Testis (tissue), 5 donors: ENCODE data around the gene PLSCR4. TPM values are rescaled to one million over a fixed set of nuclear protein-coding genes. Genes with fewer than 3 reads are reported as not detected.
A peak's percentile ranks its signal among the peaks of the same experiment; 100 is the strongest.
"Not testable (repeated sequence)": the region's sequence is repeated elsewhere in the genome, so short reads cannot be mapped to it uniquely, and the experiment has no call there.

Source experiments
- DNase-seq: peaks from one replicate; pipeline ENCODE4 v3.0.0-alpha.2; 2019
- H3K27ac ChIP-seq, 2 donors: fragments of 200-600 bp; sonication (generic); one replicate each; pipeline ENCODE4 v1.5.1; 2019
- H3K27me3 ChIP-seq: fragments of 200-600 bp; sonication (generic); one replicate; pipeline ENCODE4 v1.5.1; 2019
- H3K36me3 ChIP-seq: fragments of 200-600 bp; sonication (generic); one replicate; pipeline ENCODE4 v1.5.1; 2017; ENCODE audit warnings: low read depth; ENCODE audit errors: missing control alignments
- H3K4me1 ChIP-seq: fragments of 200-600 bp; sonication (generic); one replicate; pipeline ENCODE4 v1.5.1; 2019
- H3K4me3 ChIP-seq, 2 donors: fragments of 200-600 bp; sonication (generic); one replicate each; pipeline ENCODE4 v1.5.1; 2017 to 2019
- H3K9me3 ChIP-seq: fragments of 200-600 bp; sonication (generic); one replicate; pipeline ENCODE4 v1.5.1; 2017
- CTCF ChIP-seq, 3 experiments: fragments of 450-650 bp in 2 of 3; fragments of 200-600 bp in 1 of 3; sonication (generic) in 1 of 3; IDR thresholded peaks; one replicate each; pipeline ENCODE4 v1.5.1; 2016 to 2019; ENCODE audit warnings: antibody characterized with exemption in 3 of 3, mild to moderate bottlenecking in 2 of 3, moderate library complexity in 1 of 3
- POLR2A ChIP-seq: fragments of 450-650 bp; IDR thresholded peaks from one replicate; pipeline ENCODE4 v1.6.1; 2017; ENCODE audit warnings: antibody characterized with exemption, mild to moderate bottlenecking, moderate library complexity
- WGBS, 2 donors: methylation state at CpG; one replicate each; pipeline ENCODE4 v1.1.5; 2018; 5-methylcytosine and 5-hydroxymethylcytosine counted together
- intact Hi-C: fragments of 100-400 bp; cut with DNase I; formaldehyde crosslinking; loops from one replicate; pipeline ENCODE4 v1.15.1; 2023; ENCODE audit warnings: low total_unique reads
- long read RNA-seq, 2 donors: transcript quantifications; one replicate each; lab custom pipeline, GENCODE V29; 2026
- polyA plus RNA-seq: library from polyadenylated mRNA; stranded (reverse); fragments of 350-450 nt; fragmentation: Illumina TruSeq; extraction: RNeasy Lipid Tissue Mini Kit (QIAGEN cat#74804); gene quantifications from one replicate; pipeline ENCODE4 v1.2.3, GENCODE V29; 2014; ENCODE audit warnings: low read depth, low replicate concordance; ENCODE audit not compliant: insufficient read depth
- total RNA-seq, 2 donors: library from RNA; depleted of rRNA; stranded (reverse); fragments of >200 nt; gene quantifications; one replicate each; pipeline ENCODE4 v1.2.3, GENCODE V29; 2016

PLSCR4 gene
- total RNA-seq (10 to 100 TPM; 89.1 to 96.3 TPM), polyA plus RNA-seq (42.5 TPM)
- long read RNA-seq, donor 1, transcript PLSCR4-201 (9 exons, 3,303 nt) = major isoform, 6 of 7 reads
- long read RNA-seq, donor 1, partial matches to known transcripts = 0 of 7 reads
- long read RNA-seq, donor 1, other reads (novel, unspliced or antisense) = 0 of 7 reads
- long read RNA-seq, donor 2, partial matches to known transcripts = 0 of 3 reads
- long read RNA-seq, donor 2, other reads (novel, unspliced or antisense) = 0 of 3 reads

GRCh38 chr3:146250449-146251382 lies at the start of gene PLSCR4:
Gene PLSCR4, minus strand, starts transcription at chr3:146251105. Its CDS starts 29,034 bp downstream, at chr3:146222071.
- 0% methylated on average over 46 to 78 of the region's 78 CpGs for WGBS, 2 donors
- no peaks in the 10 kb centered on the region for H3K36me3 ChIP-seq
- no peaks in the 10 kb centered on the region for H3K27me3 ChIP-seq
- intact Hi-C loops = no loop called here
- H3K4me3 ChIP-seq = peak within 1 kb of the TSS; percentile 94 to 95
- peak; percentile 89 for DNase-seq
- H3K9me3 ChIP-seq = no peaks in the 10 kb centered on the region
- peaks cover 4% of the 10 kb centered on the region for H3K4me1 ChIP-seq
- peak within 1 kb of the TSS; percentile 94 to 99 for H3K27ac ChIP-seq
- TF ChIP-seq CTCF (IDR thresholded peaks at IDR 0.05) (no peak), POLR2A (no peak)

- H3K4me1 ChIP-seq = not testable (repeated sequence)
- WGBS, 2 donors = 94 to 96% methylated on average over 6 of the region's 6 CpGs
Observed at GRCh38 chr3:146293401-146293800, 42.5 kb upstream of the PLSCR4 start.

GRCh38 chr3:146283781-146284445 lies 33.0 kb upstream of the PLSCR4 start:
- H3K27me3 ChIP-seq = no peaks in the 10 kb centered on the region
- WGBS, 2 donors = 72 to 75% methylated on average over 1 of the region's 1 CpG
- no peak for TF ChIP-seq CTCF (IDR thresholded peaks at IDR 0.05)
- TF ChIP-seq POLR2A = no peak
- H3K4me1 ChIP-seq = no peaks in the 10 kb centered on the region
- peak; percentile 54 for DNase-seq
- no peaks in the 10 kb centered on the region for H3K36me3 ChIP-seq
- intact Hi-C loops = no loop called here
- H3K9me3 ChIP-seq = no peaks in the 10 kb centered on the region
- no peak overlapping the region for H3K4me3 ChIP-seq
- H3K27ac ChIP-seq = no peak overlapping the region

More at GRCh38 chr3:146293401-146293800, 42.5 kb upstream of the PLSCR4 start:
- DNase-seq, H3K27me3 ChIP-seq, intact Hi-C loops, H3K9me3 ChIP-seq, H3K4me3 ChIP-seq, H3K36me3 ChIP-seq, H3K27ac ChIP-seq: not testable (repeated sequence)

GRCh38 chr3:146280864-146281263 lies 30.0 kb upstream of the PLSCR4 start:
- Histone ChIP-seq H3K36me3 (no peaks in the 10 kb centered on the region), H3K4me1 (no peaks in the 10 kb centered on the region), H3K27me3 (no peaks in the 10 kb centered on the region), H3K4me3 (no peak overlapping the region), H3K27ac (no peak overlapping the region), H3K9me3 (no peaks in the 10 kb centered on the region)
- intact Hi-C loops = no loop called here
- no peak for DNase-seq
- WGBS, 2 donors = 40 to 50% methylated on average over 4 of the region's 4 CpGs
- TF ChIP-seq CTCF (IDR thresholded peaks at IDR 0.05) = no peak
- TF ChIP-seq POLR2A = no peak

- no peaks in the 10 kb centered on the region for H3K4me1 ChIP-seq
- intact Hi-C loops = no loop called here
Observed at GRCh38 chr3:146279951-146280350, 29.0 kb upstream of the PLSCR4 start.

More at GRCh38 chr3:146279951-146280350, 29.0 kb upstream of the PLSCR4 start:
- no peaks in the 10 kb centered on the region for H3K27me3 ChIP-seq
- H3K4me3 ChIP-seq = no peak overlapping the region
- DNase-seq = no peak
- no peaks in the 10 kb centered on the region for H3K9me3 ChIP-seq
- H3K27ac ChIP-seq = no peak overlapping the region
- 46 to 58% methylated on average over 3 of the region's 3 CpGs for WGBS, 2 donors
- TF ChIP-seq POLR2A (no peak), CTCF (IDR thresholded peaks at IDR 0.05) (no peak)
- H3K36me3 ChIP-seq = no peaks in the 10 kb centered on the region
